CD1c-positive myeloid dendritic cell (primary cell): ENCODE measurements around the gene SHISA6.

Experiments
- DNase-seq: peaks from one replicate; pipeline ENCODE4 v3.0.0-alpha.2; 2016; ENCODE audit errors: extremely low spot score

SHISA6 gene

DNA sequence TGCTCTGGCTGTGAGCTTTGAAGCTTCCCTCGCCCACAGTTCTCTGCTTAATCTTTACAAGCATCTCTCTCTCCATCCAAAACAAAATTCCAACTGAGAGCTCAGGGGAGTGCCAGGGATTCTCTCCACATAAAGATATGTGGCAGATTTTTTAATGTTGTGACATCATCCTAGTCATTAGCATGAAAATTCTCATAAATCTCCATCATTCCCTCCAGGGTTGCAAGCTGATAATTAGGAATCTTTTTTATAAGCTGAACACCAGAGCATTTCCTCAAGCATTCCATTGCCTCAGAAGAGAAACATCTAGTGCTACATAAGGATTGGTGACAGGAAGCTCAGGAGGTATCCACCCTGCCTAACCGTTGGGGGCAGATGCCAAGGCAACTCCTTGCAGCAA lies 274.9 kb downstream of the SHISA6 start:
- DNase-seq = no peak

DNA sequence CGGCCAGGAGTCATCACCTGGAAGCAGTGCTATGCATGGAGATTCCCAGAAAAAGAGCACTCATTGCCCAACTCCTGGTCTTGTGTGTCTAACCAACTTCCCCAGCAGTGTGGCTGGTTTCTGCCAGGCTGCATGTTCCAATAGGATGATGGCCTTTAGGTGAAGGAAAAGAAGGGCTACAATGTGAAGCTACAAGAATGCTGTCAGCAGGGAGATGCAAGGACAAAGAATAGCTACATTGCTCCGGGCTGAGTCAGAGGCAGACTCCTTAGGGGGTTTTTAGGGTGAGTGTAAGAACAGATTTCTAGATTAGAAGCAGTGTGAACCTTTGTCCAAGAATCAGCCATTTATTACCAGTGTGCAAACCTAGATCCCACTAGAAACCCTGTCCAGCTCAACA lies 294.2 kb downstream of the SHISA6 start:
- no peak for DNase-seq

DNA sequence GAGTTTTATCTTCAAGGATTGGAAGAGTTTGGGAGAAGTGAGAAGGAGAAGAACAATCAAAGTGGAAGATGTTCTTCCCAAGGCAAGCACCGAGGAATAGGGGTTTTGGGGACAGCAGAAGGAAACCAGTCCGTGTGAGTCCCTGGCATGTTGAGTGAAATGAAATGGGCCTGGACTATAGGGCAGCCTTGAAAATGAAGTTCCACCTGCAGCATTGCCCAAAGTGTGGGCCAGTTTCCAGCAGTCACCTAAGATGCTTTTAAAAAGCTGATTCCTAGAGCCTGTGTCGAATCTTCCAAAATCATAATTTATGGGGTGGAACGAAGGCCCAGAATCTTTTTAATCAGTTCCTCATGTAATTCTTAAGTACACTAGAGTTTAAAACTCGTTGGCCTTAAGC lies 297.4 kb downstream of the SHISA6 start:
- no peak for DNase-seq

DNA sequence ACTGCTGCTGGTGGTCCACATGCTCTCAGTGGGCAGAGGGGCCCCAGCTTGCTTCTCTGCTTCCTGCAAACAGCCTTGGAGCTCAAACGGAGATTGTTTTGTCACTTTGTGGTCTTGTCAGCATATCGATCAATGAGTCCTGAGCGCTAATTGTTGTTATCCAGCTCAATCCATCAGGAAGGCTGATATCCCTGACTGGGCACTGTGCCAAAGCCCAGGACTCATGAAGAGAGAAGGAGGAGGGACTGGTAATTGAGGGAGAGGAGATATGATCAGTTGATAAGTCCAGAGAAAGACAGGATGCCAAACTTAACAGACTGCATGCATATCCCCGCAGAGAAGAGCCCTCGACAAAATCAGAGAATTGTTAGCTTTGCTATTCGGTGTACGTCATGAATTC lies 298.6 kb downstream of the SHISA6 start:
- no peak for DNase-seq

DNA sequence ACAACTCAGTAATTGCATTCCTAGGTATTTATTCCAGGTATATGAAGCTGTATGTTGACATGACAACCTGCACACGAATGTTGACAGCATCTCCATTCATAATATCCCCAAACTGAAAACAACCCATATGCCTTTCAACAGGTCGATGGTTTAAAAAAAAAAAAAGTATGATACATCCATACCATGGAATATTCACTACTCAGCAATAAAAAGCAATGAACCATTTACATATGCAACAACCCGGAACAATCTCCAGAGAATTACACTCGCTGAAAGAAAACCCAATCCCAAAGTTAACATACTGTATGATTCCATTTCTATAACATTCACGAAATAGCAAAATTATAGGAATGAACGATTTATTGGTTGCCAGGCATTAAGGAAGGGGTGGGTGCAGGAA lies 304.0 kb downstream of the SHISA6 start:
- DNase-seq = no peak

DNA sequence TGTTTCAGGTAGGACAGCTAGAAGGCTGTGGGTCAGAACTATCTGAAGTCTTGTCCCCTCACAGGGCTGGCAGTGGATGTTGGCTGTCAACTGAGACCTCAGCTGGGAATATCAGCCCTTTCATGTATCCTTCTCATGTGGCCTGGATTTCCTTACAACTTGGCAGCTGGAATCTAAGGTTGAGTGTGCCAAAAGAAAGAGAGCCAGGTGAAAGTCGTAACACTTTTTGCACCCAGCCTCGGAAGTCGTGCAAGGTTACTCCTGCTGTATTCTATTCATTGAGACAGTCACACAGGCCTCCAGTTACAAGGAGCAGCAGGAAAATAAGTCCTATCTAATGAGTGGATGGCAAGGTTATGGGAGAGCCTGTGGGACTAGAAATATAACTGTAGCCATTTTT lies 304.7 kb downstream of the SHISA6 start:
- DNase-seq = no peak

DNA sequence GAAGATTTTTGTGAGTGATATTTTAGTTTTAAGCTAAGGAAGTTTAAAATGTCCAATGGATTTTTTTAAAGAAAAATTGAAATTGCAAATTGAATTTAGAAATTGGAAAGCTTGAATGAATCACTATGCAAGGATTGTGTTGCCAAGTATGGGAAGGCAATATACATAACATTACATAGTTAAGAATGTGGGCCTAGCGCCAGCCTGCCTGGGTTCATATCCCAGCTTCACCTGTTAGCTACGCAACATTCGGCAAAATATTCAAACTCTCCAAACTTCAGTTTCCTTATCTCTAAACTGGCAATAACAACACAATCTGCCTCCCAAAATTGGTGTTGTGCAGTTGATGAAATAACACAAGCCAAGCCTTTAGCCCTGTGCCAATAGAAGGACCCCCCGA lies 306.8 kb downstream of the SHISA6 start:
- DNase-seq = no peak

DNA sequence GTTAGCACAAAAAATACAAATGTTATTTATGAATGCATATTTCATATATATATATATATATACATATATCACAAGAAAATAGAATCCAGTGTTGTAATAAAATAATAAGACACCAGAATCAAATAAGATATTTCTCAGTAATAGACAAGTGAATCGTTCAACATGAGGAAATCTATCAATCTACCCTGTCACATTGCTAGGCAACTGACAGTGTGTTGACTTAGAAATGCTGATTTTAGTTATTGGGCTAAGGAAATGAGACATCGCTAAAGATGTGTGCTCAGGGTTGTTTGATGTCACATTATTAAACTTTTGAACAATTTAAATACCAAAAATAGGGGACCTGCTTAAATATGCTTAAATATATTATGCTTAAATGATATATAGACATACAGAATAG lies 307.4 kb downstream of the SHISA6 start:
- no peak for DNase-seq

DNA sequence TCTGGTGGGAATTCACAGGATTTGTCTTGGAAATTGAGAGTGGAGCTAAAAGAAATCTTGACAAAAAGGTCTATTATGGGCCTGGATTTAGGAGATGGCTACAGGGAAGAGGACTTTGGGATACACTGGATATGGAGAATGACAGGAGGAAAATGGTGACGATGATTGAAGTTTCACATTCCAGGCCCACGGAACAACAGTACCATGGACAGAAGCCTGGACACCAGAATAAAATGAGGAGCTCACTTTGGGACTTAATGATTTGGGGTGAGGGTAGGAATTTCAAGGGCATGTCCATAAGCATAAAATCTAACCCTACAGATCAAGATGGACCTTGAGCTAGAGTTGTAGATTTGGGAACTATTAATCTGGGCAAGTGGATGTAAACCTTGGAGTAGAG lies 309.4 kb downstream of the SHISA6 start:
- no peak for DNase-seq

DNA sequence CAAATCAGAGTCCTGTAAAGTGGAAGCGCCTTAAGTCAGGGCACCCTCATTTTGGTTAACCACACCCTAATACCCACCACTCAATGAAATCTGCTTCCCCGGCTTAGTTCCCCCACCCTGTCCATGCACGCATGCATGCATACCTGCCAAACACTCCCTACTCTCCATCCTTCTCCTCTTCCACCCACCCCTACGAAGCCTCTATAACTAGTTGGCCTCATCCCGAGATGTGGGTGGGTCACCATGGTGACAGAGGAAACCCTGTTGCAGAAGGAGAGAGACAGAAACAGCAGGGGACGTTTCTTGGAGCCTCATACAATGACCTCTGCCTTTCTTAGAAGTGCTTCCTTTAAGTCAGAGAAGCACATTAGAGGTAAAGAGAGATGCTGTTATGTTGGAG lies 310.4 kb downstream of the SHISA6 start:
- DNase-seq = no peak

DNA sequence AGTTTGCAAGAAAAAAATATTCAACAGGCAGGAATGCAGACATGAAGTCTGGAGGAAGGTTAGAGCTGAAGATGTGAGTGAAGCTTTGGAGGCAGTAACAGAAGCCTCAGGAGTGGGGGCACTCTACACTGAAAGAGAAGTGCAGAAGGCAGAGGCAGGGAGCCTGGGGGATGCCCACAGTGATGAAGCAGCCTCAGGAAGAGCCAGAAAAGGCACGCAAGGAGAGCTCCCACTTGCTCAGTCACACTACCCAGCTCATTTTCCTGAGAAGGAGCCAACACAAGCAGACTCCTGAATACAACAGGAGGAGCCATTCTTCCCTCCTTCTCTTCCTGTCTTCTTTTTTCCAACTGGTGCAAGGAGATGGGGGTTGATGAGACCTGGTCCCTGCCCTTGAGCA lies 312.1 kb downstream of the SHISA6 start:
- DNase-seq = no peak

DNA sequence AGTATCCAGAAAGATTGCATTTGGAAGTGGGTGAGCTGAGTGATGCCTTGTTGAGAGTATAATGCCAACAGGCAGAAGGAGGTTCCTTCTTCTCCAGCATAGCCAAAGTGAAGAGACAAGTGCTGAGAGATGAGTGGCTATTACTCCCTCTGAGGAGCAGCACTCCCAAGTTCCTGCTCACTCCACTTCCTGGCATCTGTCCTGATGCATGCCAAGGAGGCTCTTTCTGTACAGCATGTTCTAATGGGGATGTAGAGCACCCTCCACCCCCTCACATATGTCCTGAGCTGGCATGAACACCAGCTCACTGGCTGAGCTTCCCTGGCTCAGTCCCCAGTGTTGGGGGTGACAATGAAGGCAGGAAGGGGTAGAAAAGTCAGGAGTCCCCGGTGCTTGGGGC lies 313.0 kb downstream of the SHISA6 start:
- no peak for DNase-seq

DNA sequence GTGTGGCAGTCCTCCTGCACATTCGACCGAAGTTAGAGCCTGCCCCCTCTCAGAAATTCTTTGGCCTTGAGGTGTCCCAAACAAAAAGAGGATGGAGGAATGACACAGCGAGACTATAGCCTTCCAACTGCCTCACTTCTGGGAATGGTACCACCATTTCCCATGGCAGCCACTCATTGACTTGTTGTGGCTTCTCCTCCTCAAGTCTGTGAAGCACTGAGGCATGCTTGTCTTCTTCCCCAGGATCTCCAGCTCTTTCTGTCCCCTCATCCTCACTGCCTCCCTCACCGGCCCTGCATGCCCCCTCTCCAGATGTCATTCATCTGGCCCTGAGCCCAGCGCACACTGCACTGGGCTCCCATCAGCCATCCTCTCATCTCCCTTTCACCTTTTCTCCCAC lies 313.5 kb downstream of the SHISA6 start:
- no peak for DNase-seq

DNA sequence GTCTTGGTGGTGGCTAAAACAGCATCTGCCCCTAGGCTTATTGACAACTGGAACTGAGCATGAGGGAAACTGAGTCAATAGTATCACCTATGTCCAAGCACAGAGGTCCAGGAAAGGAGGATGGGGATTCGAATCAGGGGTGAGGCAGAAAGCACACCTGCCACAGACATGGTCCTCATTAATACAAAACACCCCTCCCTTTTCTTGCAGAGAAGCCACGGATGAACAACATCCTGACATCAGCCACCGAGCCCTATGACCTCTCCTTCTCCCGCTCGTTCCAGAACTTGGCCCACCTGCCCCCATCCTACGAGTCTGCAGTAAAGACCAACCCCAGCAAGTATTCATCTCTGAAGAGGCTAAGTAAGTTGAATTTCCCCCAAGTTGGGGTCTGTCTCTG lies 314.5 kb downstream of the SHISA6 start:
- no peak for DNase-seq

DNA sequence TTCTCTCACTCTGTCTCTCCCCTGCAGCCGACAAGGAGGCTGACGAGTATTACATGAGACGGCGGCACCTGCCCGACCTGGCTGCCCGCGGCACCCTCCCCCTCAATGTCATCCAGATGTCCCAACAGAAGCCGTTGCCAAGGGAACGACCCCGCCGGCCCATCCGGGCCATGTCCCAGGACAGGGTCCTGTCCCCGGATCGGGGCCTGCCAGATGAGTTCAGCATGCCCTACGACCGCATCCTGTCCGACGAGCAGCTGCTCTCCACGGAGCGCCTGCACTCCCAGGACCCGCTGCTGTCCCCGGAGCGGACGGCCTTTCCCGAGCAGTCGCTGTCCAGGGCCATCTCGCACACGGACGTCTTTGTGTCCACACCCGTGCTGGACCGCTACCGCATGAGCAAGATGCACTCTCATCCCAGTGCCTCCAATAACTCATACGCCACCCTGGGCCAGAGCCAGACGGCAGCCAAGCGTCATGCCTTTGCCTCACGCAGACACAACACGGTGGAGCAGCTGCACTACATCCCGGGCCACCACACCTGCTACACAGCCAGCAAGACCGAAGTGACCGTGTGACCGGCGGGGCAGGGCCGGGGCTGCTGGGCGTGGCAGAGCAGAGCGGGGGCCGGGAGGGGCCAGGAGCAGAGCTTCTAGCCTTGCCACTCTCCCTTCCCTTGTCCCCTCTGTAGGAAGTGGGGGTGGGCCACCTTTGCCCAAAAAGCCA lies 316.9 kb downstream of the SHISA6 start:
- no peak for DNase-seq

DNA sequence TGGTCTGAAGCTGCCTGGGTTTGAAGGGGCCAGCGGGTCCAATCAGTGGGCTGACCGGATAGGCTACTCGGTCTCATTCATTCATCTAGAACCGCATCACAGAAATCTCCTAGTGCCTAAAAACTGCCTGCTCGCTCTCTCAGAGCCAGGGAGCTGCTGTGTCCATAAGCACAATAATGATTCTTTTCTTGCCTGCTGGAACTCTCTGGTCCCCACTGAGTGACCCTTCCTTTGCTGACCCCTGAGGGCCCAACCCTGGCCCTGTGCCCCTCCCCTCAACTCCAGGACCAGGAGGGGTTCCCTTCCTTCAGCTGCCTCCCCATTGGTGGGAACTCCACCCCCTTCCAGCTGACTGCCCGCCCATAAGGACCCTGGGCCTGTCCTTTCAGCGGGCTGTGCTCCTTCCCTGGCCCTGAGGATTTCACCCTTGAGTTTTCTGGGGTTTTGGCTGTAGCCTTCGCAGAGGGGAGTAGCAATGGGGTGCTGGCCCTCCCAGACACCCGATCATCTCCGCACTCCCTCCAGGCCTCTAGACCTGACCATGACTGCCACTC lies 317.7 kb downstream of the SHISA6 start:
- no peak for DNase-seq

DNA sequence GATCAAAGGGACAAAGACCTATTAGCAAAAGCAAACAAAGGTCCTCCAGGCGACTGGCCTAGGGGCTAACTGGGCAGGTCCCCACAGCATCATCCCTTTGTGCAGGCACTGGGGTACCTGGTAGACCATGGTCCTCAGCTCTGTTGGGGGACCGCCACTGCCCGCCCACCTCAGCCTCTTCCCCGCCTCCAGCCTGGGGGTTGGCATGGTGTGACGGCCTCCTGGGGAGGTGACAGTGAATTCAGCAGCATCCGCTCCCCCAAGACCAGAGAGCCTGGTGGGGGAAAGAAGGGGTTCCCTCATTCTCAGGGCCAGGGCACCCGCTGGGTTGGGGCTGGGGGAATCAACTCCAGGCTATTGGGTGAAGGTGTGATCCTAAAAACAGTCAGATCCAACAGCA lies 318.6 kb downstream of the SHISA6 start:
- DNase-seq = no peak

DNA sequence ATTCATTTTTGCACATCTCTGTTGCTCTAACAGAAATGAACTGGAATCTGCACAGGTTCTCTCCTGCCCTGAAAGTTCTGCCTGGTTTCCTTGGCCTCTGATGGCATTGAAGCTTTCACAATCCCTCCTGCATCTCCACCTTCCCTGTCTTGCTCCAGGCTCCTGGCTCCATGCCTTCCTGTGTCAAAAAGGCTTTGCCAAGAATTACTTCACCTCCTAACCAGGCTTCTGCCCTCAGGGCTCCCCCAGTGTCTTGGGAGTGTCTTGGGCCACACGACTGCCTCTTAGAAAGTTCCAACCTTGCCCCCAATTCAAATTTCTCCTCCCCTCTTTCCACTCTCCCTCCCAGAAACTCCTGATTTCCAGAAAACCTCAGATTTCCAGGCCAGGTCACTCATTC lies 320.3 kb downstream of the SHISA6 start:
- DNase-seq = no peak

DNA sequence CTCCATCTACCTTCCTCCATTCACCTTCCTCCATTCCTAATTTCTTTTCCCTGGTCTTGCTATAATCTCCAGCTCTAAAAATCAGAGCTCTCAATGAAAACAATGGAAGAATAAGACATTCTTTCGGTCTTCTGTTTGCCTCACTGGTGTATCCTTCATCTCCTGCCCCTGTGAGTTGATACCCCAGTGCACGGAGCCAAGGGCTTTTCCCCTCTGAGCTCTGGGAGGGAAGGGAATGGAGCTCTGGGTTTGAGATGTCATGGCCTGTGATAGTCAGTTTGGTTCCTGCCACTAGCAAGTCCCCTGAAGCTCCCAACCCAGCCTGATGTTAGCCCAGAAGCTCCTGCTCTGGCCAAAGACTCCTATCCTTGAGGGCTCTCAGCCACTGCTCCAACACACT lies 320.7 kb downstream of the SHISA6 start:
- no peak for DNase-seq

DNA sequence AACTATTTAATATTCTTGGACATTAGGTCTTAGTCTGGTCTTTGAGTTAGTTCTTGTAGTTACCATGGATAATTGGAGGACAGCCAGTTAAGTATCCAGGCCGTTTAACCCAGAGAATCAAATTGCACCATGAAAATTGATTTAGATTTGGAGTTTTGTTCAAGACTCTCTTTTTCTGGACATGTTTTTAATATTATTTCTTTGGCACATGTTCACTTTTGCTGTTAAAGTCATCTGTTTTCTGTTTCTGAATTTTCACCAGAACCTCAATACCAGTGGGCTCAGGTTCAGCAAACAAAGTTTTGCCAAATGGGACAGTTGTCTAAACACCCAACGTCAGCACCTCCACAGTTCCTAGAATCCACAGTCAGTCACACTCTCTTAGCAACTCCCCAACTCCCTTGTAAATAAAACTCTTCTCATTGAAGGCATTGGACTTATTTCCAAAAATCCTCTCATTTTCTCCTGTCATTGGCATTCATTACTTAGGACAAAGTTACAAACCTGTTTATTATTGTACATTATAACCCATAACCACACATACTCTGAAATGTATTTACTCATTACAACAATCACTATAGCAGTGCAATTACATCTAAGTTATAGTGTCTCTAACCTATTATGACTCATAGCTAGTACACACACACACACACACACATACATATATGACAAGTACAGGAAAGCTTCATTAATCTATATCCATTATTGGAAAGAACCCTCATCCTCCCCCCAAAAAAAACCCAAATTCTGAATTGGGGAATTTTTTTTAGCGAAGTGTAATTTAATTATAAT lies 323.8 kb downstream of the SHISA6 start:
- no peak for DNase-seq

DNA sequence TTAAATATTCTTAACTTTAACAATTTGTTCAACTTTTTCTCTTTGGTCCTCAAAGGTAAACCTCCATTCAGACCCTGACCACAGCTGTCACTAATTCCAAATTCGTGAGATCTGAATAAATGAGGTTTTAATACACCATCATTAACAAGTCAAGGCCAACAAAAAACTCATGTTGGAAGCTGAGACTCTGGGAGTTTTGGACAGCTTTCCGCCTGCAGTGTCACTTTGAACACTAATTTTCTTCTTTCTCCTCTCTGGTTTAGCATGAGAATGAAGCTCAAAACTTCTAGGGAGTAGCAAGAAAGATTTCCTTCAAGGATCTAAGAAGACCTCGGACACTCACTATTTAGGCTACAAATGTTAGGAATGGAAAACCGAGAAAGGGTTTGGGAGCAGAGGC lies 324.6 kb downstream of the SHISA6 start:
- DNase-seq = no peak

DNA sequence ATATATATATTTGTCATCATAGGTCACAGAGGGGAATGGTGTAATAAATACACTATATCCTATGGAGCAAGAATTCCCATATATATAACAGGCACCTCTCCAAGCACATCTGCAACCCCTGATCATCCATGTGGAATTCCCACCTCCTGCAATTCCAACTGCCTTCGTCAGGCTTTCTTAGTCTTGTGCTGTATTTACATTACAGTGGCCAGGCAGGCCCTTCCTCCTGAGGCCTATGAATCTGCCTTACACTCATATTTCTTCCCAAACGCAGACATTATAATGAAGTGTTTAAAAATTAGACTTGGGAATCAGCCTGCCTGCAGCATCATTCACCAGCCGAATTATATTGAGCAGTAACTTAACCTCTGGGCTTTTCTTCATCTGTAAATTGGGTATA lies 338.0 kb downstream of the SHISA6 start:
- no peak for DNase-seq

DNA sequence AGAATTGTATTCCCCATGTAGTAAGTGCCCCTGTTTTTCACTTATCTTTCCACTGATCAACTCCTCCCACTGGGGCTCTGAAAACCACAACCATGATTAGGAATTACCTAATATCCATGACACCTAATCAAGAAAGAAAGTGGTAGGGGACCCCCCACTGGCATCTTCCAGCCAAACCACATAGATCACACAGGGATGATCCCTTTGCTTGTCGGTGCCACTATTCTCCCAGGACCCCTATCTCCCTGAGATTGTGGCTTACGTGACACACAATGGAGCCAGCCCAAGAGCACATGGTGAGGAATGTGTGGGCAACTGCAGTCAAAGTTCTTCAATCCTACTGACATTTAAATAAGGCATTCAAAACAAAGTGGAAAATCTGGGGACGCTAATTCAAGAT lies 339.7 kb downstream of the SHISA6 start:
- DNase-seq = no peak
